NCI-H2107 treated with DMSO at 0.1 percent for 48 hours (cell line): ENCODE measurements around the gene NDUFAF7.
A peak's percentile ranks its signal among the peaks of the same experiment; 100 is the strongest.
"Not testable (repeated sequence)": the region's sequence is repeated elsewhere in the genome, so short reads cannot be mapped to it uniquely, and the experiment has no call there.

ENCODE experiments used
- DNase-seq: peaks from one replicate; lab custom pipeline; 2025; ENCODE audit not compliant: unreplicated experiment; lab: John Stamatoyannopoulos, UW

The NDUFAF7 gene

DNA sequence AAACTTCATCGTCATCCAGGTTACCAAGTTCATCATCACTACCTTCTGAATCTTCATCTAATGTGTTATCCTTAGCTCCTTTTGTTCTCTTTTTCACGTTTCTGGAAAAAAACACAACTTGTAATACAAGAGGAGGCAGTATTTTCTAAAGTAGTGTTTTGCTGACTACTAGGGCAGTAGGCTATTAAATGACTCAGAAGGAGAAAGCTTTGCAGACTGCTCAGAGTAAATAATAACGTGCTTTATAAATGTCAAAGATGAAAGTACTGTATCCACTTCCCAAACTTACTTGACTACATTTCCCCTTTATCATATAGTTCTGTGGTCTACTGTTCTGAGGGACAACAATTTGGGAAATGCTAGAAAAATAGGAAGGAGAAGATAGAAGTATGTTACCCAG is 19.5 kb upstream of the NDUFAF7 start:
- DNase-seq, result no peak

GRCh38 chr2:37215250-37215649 is 16.2 kb upstream of the NDUFAF7 start:
- DNase-seq, result no peak

DNA sequence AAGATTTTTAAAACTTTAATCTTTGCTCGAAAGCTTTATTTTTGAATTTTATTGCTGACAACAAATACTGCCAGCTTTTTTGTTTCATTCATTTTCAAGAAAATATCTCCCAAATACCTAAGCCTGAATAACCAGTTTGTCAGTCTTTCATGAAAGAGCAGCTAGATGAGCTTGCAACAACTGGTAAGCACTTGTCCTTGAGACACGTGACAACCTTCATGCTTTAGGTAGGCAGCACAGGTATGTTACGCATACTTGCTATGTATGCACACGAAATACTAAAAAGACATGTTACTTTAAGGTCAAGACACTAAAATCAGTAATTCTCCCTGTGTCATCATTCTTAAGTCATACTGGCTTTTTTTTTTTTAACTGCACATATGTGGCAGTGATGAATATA is 12.4 kb upstream of the NDUFAF7 start:
- no peak for DNase-seq

- no peak for DNase-seq
Measured at GRCh38 chr2:37223131-37223530, 8.3 kb upstream of the NDUFAF7 start.

- no peak for DNase-seq
Measured at GRCh38 chr2:37224063-37224462, 7.4 kb upstream of the NDUFAF7 start.

DNA sequence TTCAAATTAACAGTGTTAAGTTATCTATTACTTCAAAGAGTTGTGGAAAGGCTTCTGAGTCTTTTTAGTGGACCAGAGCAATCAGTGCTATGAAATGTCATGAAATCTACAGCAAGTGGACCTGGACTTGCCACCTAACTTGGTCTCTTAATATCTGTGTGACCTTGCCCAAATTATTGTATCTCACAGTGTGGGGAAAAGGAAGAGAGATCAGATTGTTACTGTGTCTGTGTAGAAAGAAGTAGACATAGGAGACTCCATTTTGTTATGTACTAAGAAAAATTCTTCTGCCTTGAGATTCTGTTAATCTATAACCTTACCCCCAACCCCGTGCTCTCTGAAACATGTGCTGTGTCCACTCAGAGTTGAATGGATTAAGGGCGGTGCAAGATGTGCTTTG is 6.3 kb upstream of the NDUFAF7 start:
- not testable (repeated sequence) for DNase-seq

DNA sequence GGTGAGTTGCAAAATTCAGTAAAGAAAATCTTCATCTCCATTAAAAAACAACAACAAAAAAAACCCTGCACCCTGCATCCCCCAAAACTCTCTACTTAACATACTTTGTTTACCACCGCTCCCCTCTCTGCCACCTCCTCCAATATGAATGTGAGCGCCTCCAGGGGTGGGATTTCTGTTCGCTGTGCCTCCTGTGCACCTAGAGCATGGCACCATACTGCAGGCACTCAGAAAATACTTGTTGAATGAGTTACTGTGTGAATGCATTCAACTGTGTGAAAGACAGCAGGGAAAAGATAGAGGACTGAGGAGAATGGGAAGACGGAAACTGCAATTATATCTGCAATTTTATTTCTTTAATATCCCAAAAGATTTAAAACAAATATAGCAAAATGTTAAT is 4.6 kb upstream of the NDUFAF7 start:
- no peak for DNase-seq

DNA sequence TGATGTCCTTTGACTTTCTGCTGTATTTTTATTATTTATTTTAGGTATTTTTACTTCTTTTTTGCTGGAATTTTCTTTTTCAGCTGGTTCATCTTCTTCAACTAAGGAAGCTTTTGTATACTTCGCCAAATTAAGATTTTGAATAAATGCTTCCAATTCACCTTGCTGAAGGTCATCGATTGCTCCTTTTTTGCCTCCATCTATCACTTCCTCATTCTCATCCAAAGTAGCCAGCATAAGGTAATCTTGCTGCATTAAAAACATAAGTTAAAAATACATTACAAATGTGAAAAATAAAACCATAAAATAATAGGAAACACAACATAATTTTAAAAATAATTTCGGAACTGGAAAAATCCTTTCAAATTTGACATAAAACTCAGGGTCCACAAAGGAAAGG is 2.7 kb upstream of the NDUFAF7 start:
- no peak for DNase-seq

- DNase-seq, result peak; percentile 2
Measured at GRCh38 chr2:37230581-37230980, 877 bp upstream of the NDUFAF7 start.

DNA sequence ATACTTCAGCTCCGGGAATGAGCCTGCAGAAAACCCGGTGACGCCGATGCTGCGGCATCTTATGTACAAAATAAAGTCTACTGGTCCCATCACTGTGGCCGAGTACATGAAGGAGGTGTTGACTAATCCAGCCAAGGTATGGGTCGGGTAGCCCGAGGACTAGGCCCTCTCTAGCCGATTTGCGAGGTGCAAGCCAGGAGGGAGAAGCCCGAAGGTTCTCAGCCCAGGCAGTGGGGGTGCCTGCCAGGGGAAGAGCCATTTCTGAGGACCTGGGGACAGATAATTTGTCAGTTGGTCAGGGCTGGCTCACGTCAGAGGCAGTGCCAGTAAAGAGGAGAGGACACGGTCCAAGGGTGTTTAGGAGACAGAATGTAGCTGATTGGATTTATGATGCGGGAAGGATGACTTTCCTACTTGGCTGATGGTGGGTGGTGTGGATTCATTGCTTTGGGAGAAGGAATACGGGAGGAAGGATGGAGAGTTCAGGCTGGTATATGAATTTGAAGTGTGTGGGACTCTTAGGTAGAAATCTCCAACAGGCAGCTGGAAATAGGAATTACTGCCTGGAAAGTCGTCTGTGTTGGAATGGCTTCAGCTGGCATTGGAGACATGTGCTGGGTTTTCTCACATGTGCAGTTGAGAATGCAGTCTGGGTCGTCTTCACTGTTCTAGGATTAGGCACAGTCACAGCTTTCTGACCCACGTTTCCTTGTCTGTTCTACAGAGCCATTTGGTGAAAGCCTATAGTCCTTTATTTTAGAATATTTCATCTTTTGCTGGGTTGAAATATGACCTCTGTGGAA is 874 bp downstream of the NDUFAF7 start:
- DNase-seq, result no peak

DNA sequence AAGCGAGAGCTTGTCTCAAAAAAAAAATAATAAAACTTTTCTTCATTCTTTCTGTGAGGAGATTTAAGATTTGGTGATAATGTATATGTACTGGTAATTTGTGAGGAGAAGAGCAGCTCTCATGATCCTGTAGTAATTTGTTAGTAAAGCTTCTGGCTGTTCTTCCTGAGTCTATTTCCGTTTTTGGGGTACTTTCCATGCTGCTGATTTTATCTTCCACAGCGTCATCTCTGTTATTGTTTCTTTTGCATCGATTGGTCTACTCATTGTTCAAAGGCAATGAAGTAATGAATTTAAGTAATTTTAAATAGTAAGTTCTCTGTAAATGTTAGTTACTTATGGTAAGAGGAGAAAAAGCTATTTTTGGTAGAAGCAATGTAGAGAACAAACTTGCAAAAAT is 12.0 kb downstream of the NDUFAF7 start:
- DNase-seq, result no peak

DNA sequence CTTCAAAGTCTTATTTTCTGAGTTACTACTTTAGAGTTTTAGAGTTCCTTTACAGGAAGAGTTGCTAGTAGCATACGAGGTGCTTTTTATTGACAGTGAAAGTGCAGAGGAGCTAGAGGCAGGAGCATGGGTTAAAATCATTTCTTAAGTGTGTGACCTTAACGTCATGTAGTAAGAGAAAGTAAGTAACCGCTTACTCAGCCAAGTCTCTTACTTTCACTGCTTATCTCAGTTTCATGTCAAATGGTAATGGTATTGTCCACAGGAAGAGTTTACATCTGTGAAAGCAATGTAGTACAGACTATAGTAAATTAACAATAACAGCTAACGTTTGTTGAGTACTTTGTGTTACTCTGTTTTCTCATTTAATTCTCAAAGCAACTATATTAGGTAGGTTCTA is 12.6 kb downstream of the NDUFAF7 start:
- DNase-seq, result no peak

DNA sequence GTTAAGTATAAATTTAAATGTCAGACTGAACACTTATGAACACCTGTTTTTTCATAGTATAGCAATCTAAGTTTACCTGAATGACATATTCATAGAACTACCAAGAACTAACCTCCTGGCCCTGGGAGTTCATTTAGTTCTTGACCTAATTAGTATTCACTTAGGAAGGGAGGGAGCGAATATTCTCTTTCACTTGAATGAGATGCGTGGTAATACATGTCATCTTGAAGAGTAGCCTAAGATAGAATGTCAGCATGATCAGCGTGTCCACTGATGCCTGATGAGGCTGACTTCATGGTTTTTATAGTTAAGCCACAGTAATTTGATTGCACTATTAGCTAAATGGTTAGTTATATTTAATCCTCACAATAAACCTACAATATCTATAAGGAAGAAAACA is 13.3 kb downstream of the NDUFAF7 start:
- DNase-seq, result no peak

DNA sequence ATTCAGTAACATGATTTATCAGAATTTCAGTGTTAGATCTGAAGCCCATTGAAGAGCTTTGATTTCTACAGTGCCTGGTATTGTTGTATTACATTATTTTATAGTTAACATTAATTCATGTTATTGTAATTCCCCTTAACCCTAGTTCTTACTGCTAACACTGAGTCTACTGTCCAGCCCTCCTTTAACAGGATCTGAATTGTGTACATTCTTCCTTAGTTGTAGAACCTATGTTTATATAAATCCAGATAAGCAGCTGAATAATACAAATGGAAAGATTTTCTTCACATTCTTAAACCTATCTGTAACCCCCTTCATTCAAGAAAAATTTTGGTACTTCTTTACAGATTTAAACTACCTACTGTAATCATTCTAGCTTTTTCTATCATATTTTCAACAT is 14.7 kb downstream of the NDUFAF7 start:
- no peak for DNase-seq

- no peak for DNase-seq
Measured at GRCh38 chr2:37250869-37251740, 19.6 kb downstream of the NDUFAF7 start.

DNA sequence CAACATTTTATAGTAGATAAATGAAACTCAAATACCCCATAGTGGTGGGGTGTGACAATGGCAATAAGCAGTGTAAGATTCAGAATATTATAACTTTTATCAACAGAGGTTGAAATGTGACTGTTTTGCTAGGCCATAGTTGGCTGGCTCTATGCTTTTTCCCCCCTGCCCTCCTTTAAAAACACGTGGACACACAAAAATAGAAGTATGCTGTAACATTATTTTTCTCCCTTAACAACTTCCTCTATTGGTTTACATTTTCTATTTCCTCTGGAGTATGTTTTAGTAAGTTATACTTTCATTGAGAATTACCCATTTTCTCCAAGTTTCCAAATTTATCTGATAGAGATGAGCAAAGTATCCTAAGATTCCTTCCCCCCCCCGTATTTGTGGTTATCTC is 31.1 kb downstream of the NDUFAF7 start:
- DNase-seq, result no peak

DNA sequence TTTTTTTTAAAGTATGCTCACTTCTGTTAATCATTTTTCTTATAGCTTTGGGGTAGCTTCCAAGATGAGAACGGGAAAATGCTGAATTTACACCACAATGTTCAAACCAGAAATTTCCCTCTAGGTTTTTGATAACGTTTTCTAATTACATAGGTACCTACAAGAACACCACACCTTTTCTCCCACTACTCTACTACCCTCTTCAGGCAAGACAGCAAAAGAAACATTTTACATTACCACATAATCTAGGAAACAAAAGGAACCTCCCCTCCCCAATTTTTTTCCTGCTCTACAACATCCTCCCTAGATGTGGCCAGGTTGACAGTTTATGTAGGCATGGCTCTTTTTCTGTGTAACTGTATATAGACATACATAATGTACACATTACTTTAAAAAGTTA is 32.4 kb downstream of the NDUFAF7 start:
- no peak for DNase-seq

DNA sequence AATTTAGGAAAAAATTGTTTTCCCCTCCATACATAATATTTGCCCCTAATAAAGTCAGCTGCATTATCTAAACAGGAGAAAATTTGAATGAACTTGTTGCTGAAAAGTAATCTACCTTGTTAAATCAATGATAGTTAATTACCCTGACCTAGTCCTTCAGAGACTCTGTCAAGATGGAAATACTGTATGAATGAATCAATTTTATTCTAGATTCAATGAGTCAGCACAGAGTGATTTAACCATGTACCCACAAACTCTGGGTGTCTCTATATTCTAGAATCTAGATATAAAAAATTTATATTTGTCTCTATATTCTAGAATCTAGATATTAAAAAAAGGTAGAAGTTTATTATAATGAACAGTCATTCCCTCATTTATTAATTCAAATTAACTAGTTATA is 36.2 kb downstream of the NDUFAF7 start:
- DNase-seq, result no peak

DNA sequence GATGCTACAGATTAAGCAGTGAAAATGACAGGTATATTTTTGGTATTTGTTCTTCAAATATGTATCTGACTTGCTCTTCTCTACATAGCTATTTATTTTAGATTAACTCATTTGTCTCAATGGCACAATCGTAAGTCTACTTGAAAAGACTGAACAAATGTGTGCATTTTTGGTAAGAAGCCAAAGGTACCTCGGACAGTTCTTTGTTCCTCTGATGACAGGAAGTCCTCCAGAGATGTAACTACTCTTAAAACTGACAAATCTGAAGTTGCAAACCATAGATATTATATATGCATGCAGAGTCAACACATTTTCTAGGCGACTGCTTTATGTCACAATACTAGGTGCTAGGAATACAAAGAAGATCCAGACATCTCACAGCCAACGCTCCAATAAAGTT is 36.7 kb downstream of the NDUFAF7 start:
- no peak for DNase-seq

DNA sequence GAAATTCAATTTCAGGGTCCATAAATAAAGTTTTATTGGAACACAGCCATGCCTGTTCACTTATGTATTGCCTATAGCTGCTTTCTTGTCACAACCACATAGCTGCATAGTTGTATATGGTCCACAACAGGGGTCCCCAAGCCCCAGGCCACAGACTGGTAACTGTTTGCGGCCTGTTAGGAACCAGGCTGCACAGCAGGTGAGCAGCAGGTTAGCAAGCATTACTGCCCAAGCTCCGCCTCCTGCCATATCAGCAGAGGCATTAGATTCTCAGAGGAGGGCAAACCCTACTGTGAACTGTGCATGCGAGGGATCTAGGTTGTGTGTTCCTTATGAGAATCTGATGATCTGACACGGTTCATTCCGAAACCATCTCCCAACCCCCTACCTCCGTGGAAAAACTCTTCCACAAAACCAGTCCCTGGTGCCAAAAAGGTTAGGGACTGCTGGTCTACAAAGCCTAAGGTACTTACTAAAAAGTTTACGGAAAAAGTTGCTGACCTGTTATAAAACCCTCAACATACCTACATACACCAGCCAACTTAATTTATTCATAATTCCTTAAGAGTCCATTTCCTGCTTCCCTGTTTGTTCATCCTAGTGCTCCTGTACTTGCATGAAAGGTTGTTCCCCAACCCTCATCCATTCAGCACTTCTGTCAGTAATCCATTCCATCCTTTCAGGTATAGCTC is 40.1 kb downstream of the NDUFAF7 start:
- DNase-seq, result no peak

GRCh38 chr2:37274359-37274965 is 43.0 kb downstream of the NDUFAF7 start:
- no peak for DNase-seq
